ENCODE results near the gene L1CAM.

DNA sequence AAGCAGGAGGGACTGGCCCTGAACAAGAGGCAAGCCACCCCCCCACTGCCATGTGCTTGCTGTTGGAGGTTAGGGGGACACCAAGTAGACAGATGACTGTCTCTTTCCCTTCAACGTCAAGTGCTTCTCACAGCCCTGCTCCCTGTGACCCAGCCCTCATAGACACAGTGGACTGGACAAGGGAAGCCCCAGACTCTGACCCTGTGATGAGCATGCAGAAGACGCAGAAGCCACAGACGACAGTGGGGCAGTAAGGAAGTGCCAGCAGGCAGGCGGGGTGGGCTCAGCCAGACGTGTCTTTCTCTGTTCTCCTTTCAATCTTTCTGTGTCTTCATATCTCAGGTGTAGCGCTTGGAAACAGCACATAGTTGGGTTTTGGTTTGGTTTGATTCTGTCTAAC is 2.4 kb upstream of the L1CAM start:
- TF ChIP-seq, protein P1, sequence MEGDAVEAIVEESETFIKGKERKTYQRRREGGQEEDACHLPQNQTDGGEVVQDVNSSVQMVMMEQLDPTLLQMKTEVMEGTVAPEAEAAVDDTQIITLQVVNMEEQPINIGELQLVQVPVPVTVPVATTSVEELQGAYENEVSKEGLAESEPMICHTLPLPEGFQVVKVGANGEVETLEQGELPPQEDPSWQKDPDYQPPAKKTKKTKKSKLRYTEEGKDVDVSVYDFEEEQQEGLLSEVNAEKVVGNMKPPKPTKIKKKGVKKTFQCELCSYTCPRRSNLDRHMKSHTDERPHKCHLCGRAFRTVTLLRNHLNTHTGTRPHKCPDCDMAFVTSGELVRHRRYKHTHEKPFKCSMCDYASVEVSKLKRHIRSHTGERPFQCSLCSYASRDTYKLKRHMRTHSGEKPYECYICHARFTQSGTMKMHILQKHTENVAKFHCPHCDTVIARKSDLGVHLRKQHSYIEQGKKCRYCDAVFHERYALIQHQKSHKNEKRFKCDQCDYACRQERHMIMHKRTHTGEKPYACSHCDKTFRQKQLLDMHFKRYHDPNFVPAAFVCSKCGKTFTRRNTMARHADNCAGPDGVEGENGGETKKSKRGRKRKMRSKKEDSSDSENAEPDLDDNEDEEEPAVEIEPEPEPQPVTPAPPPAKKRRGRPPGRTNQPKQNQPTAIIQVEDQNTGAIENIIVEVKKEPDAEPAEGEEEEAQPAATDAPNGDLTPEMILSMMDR (conservative IDR thresholded peaks at IDR 0.05; ENCODE audit: low read depth, low read length) = no peak
- TF ChIP-seq EZH2 (IDR thresholded peaks at IDR 0.05; ENCODE audit: borderline replicate concordance, low read depth, low read length, poor library complexity, severe bottlenecking) = no peak

Measured in A673 (cell line).